ENCODE results near the gene CYP26C1. TPM values are rescaled to one million over a fixed set of nuclear protein-coding genes. Genes with fewer than 3 reads are reported as not detected.
A peak's percentile ranks its signal among the peaks of the same experiment; 100 is the strongest.

CYP26C1 gene
- total RNA-seq, 2 experiments from 2014 or later = 0.15 to 0.19 TPM

GRCh38 chr10:93039721-93040120, 20.9 kb upstream of the CYP26C1 start:
- no peaks in the 10 kb centered on the region for H3K9me3 ChIP-seq (ENCODE audit: low read length)
- DNase-seq (ENCODE audit: low spot score) = peak; percentile 64
- no peak overlapping the region for H3K27ac ChIP-seq (ENCODE audit: low read depth, low read length, poor library complexity, severe bottlenecking)
- no peak overlapping the region for H3K4me3 ChIP-seq (ENCODE audit: low read depth, low read length, poor library complexity, severe bottlenecking)
- no peaks in the 10 kb centered on the region for H4K20me1 ChIP-seq (ENCODE audit: insufficient read depth, low read length)
- no TSS peak for BruUV-seq (replicated peaks)
- no peak overlapping the region for H2AFZ ChIP-seq (ENCODE audit: low read length)
- H3K79me2 ChIP-seq (ENCODE audit: insufficient read depth, low read depth, low read length) = no peaks in the 10 kb centered on the region
- intact Hi-C loops (cut with micrococcal nuclease; ENCODE audit: unreplicated experiment) = no loop called here
- no peak overlapping the region for H3K4me2 ChIP-seq (ENCODE audit: low read length)
- H3K4me1 ChIP-seq (ENCODE audit: insufficient read depth, low read length, poor library complexity, severe bottlenecking) = peaks cover 2% of the 10 kb centered on the region
- POLR2A ChIA-PET = interaction anchor here (0.5 to 1.0 kb wide), 3 partner anchors 12 to 1071 kb away, joined by 3 read pairs; no protein-coding TSS in a partner anchor
- H3K9me2 ChIP-seq (ENCODE audit: insufficient read depth, low read length) = no peaks in the 10 kb centered on the region
- TF ChIP-seq CTCF (conservative IDR thresholded peaks at IDR 0.05; ENCODE audit: low read length) (peak; percentile 75), EZH2phosphoT487 (IDR thresholded peaks at IDR 0.05; ENCODE audit: borderline replicate concordance, low read depth, low read length) (no peak)
- CTCF ChIA-PET (ENCODE audit: unreplicated experiment) = no interaction called here
- H3K36me3 ChIP-seq (ENCODE audit: insufficient read depth, low read length) = no peaks in the 10 kb centered on the region

GRCh38 chr10:93054486-93054885, 6.1 kb upstream of the CYP26C1 start:
- no peak overlapping the region for H2AFZ ChIP-seq (ENCODE audit: low read length)
- no peaks in the 10 kb centered on the region for H3K9me2 ChIP-seq (ENCODE audit: insufficient read depth, low read length)
- H3K4me2 ChIP-seq (ENCODE audit: low read length) = no peak overlapping the region
- H3K4me3 ChIP-seq (ENCODE audit: low read depth, low read length, poor library complexity, severe bottlenecking) = no peak overlapping the region
- H3K4me1 ChIP-seq (ENCODE audit: insufficient read depth, low read length, poor library complexity, severe bottlenecking) = no peaks in the 10 kb centered on the region
- TF ChIP-seq EZH2phosphoT487 (IDR thresholded peaks at IDR 0.05; ENCODE audit: borderline replicate concordance, low read depth, low read length) (no peak), CTCF (conservative IDR thresholded peaks at IDR 0.05; ENCODE audit: low read length) (no peak)
- intact Hi-C loops (cut with micrococcal nuclease; ENCODE audit: unreplicated experiment) = no loop called here
- no peaks in the 10 kb centered on the region for H3K9me3 ChIP-seq (ENCODE audit: low read length)
- no peaks in the 10 kb centered on the region for H3K79me2 ChIP-seq (ENCODE audit: insufficient read depth, low read depth, low read length)
- no peak overlapping the region for H3K27ac ChIP-seq (ENCODE audit: low read depth, low read length, poor library complexity, severe bottlenecking)
- CTCF ChIA-PET (ENCODE audit: unreplicated experiment) = no interaction called here
- H4K20me1 ChIP-seq (ENCODE audit: insufficient read depth, low read length) = no peaks in the 10 kb centered on the region
- no TSS peak for BruUV-seq (replicated peaks)
- POLR2A ChIA-PET = interaction anchor here (1.3 kb wide), 1 partner anchor 23 kb away, joined by 3 read pairs; no protein-coding TSS in a partner anchor
- H3K36me3 ChIP-seq (ENCODE audit: insufficient read depth, low read length) = no peaks in the 10 kb centered on the region
- DNase-seq (ENCODE audit: low spot score) = no peak

- H3K9me3 ChIP-seq (ENCODE audit: low read length) = no peaks in the 10 kb centered on the region
- CTCF ChIA-PET (ENCODE audit: unreplicated experiment) = no interaction called here
- H3K27ac ChIP-seq (ENCODE audit: low read depth, low read length, poor library complexity, severe bottlenecking) = no peak overlapping the region
- no TSS peak for BruUV-seq (replicated peaks)
- H3K4me3 ChIP-seq (ENCODE audit: low read depth, low read length, poor library complexity, severe bottlenecking) = no peak overlapping the region
- H3K79me2 ChIP-seq (ENCODE audit: insufficient read depth, low read depth, low read length) = no peaks in the 10 kb centered on the region
- intact Hi-C loops (cut with micrococcal nuclease; ENCODE audit: unreplicated experiment) = no loop called here
- H2AFZ ChIP-seq (ENCODE audit: low read length) = no peak overlapping the region
- no peaks in the 10 kb centered on the region for H3K36me3 ChIP-seq (ENCODE audit: insufficient read depth, low read length)
- H3K4me1 ChIP-seq (ENCODE audit: insufficient read depth, low read length, poor library complexity, severe bottlenecking) = no peaks in the 10 kb centered on the region
- H3K9me2 ChIP-seq (ENCODE audit: insufficient read depth, low read length) = no peaks in the 10 kb centered on the region
- H3K4me2 ChIP-seq (ENCODE audit: low read length) = no peak overlapping the region
- no peak for DNase-seq (ENCODE audit: low spot score)
- H4K20me1 ChIP-seq (ENCODE audit: insufficient read depth, low read length) = no peaks in the 10 kb centered on the region
- POLR2A ChIA-PET = no interaction called here
- TF ChIP-seq CTCF (conservative IDR thresholded peaks at IDR 0.05; ENCODE audit: low read length) = no peak
- TF ChIP-seq EZH2phosphoT487 (IDR thresholded peaks at IDR 0.05; ENCODE audit: borderline replicate concordance, low read depth, low read length) = no peak
These were observed 2.5 kb upstream of the CYP26C1 start for GRCh38 chr10:93058139-93058538.

Data from OCI-LY7 (cell line).